GM19328 (cell line): Measurements from ENCODE around the gene TXNRD1.

Source experiments
- ATAC-seq: cut with Tn5 transposase; IDR thresholded peaks from one replicate; pipeline ENCODE4 v1.9.1; 2021; ENCODE audit warnings: mild to moderate bottlenecking, moderate library complexity; ENCODE audit not compliant: unreplicated experiment

TXNRD1 gene

GRCh38 chr12:104345234-104346066 is 129.9 kb downstream of the TXNRD1 start:
- no peak for ATAC-seq

- ATAC-seq, result no peak
Observed at GRCh38 chr12:104347374-104348075, 131.9 kb downstream of the TXNRD1 start.

- no peak for ATAC-seq
Observed at GRCh38 chr12:104348283-104348993, 132.9 kb downstream of the TXNRD1 start.

GRCh38 chr12:104348994-104349494 is 133.5 kb downstream of the TXNRD1 start:
- ATAC-seq, result no peak

GRCh38 chr12:104350211-104351056 is 134.9 kb downstream of the TXNRD1 start:
- no peak for ATAC-seq

GRCh38 chr12:104351057-104351983 is 135.7 kb downstream of the TXNRD1 start:
- no peak for ATAC-seq

GRCh38 chr12:104352106-104352713 is 136.6 kb downstream of the TXNRD1 start:
- ATAC-seq, result no peak

GRCh38 chr12:104353012-104353981 is 137.7 kb downstream of the TXNRD1 start:
- no peak for ATAC-seq

- no peak for ATAC-seq
Observed at GRCh38 chr12:104354167-104354867, 138.7 kb downstream of the TXNRD1 start.

- ATAC-seq, result no peak
Observed at GRCh38 chr12:104354868-104355570, 139.4 kb downstream of the TXNRD1 start.

- no peak for ATAC-seq
Observed at GRCh38 chr12:104355630-104356029, 140.1 kb downstream of the TXNRD1 start.

- ATAC-seq, result no peak
Observed at GRCh38 chr12:104356231-104357115, 140.9 kb downstream of the TXNRD1 start.

GRCh38 chr12:104357421-104357952 is 141.9 kb downstream of the TXNRD1 start:
- ATAC-seq, result no peak

GRCh38 chr12:104358353-104359003 is 142.9 kb downstream of the TXNRD1 start:
- ATAC-seq, result peak; percentile 67

- no peak for ATAC-seq
Observed at GRCh38 chr12:104359216-104359615, 143.6 kb downstream of the TXNRD1 start.
